ENCODE measurements around the gene NOC4L. TPM values are rescaled to one million over a fixed set of nuclear protein-coding genes. Genes with fewer than 3 reads are reported as not detected.
"Not testable (repeated sequence)": the region's sequence is repeated elsewhere in the genome, so short reads cannot be mapped to it uniquely, and the experiment has no call there.

NOC4L gene
- polyA plus RNA-seq, 12 donors, result 8.0 to 18.9 (median 9.9) TPM; not detected in 1

DNA sequence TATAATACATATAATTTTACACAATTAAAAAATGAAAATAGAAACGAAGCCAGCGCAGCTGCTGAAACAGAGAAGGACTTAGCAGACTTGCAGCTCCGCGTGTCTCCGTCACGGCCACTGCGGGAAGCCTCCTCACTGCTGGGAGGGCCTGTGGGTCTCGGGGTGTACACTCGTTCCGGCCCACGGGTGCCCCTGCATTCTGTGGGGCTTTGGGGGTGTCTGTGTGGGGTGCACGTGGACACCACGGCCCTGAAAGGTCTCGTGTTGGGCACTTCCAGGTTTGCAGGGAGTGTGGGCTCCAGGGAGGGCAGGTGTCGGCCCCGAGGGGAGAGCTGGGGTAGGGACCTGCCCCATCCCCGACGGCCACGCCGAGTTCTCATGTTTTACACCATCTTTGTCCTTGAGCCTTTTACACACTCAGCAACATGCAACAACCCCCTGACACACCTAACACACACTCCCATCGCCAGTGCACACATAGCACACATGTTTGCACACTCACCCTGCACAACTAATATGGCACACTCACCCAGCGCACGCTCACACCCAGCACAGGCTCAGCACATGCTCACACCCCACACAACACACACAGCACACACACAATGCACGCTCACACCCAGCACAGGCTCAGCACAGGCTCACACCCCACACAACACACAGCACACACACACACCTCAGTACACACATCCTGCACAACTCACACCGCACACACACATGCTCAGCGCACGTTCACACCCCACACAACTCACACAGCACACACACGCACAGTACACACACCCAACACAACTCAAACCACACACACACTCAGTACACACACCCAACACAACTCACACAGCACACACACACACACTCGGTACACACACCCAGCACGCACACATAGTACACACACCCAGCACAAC lies 36.6 kb downstream of the NOC4L start:
- DNase-seq, result no peak

DNA sequence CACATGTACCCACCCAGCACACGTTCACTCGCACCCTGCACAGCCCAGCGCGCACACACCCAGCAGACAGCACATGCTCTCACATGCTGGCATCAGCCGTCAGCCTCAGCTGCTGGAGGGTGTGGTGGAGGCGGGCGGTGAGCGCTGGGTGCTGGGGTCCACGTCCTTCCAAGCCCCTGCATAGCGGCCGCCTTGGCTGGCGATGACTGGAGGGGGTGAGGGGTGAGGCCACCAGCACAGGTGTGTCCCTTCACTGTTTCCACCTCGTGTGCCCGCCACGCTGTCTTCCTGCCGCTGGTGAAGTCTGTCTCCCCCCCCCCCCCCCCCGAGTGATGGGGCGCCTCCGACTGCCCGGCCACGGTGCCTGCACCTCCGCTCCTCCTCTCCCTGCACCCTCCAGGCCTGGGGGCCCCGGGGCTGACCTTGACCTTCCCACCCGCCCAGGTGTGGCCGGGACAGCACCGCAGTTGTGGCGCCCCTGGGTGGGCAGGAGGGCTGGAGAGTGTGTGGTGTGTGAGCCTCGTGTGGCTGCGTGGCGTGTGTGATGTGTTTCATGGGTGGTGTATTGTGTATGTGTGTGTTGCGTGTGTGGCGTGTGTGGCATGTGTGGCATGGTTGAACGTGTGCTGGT lies 37.4 kb downstream of the NOC4L start:
- no peak for DNase-seq

DNA sequence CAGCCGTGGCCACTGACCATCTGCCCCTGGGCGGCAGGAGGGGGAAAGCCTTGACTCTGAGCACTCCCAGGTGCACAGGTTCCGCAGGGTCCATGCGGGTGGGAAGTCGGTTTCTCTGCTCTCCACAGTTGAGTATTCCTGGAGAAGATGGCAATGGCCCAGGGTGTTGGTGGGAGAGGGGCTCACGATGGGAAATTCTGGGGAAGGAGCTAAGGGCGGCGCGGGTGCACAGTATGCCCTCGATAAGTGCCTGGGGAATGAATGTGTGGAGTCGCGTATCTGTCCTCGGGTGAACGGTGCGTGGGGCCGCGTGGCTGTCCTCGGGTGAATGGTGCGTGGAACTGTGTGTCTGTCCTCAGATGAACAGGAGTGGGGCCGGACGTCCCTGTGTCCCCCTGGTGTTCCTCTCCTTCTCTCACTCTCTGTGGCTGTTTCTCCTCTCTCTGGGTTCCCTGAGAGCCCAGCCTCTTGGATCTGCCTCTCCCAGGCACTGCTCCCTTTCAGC lies 38.0 kb downstream of the NOC4L start:
- DNase-seq, result no peak

DNA sequence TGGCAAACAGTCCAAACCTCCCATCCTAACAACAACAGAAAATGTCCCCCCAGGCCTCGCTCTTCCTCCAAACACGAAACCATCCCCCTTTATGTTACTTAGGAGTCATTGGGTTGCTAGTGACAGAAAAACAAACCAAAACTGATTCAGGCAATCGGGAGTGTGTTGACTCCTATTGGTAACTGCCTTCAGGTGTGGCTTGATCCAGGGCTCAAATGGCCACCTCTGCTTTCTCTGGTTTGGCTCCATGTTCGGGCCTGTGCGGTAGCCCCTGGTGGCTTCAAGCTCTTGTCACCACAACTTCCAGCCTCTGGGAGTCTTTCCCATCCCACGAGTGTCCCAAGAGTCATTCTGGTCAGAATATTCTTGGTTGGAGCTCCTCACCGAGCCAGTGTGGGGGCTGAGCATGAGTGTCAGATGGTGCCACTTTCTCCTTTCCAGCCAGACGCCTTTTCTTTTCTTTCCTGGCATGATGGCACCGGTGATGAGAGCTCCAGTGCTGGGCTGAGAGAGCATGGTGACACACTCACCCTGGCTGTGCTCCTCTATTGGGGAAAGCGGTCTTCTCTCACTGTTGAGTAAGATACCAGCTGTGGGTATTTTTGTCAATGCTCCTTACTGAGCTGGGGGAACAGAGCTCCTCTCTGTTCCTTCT lies 38.6 kb downstream of the NOC4L start:
- DNase-seq, result no peak

DNA sequence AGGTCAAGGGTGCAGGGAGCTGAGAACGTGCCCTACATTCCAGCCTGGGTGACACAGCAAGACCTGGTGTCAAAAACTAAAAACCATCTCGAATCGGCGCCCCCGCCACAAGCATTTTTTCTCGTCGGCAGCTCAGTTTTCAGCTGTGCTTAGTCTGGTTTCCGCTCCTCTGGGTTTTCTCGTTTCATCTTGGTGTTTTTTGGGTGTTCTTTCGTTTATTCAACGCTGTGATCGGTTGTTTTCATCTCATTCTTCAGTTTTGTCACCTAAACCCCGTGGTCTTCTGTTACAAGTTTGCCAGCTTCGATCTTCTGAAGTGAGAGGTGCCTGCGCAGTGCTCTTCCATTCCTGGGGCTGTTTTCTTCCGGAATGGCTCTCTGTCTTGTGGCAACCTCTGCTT lies 41.4 kb downstream of the NOC4L start:
- no peak for DNase-seq

DNA sequence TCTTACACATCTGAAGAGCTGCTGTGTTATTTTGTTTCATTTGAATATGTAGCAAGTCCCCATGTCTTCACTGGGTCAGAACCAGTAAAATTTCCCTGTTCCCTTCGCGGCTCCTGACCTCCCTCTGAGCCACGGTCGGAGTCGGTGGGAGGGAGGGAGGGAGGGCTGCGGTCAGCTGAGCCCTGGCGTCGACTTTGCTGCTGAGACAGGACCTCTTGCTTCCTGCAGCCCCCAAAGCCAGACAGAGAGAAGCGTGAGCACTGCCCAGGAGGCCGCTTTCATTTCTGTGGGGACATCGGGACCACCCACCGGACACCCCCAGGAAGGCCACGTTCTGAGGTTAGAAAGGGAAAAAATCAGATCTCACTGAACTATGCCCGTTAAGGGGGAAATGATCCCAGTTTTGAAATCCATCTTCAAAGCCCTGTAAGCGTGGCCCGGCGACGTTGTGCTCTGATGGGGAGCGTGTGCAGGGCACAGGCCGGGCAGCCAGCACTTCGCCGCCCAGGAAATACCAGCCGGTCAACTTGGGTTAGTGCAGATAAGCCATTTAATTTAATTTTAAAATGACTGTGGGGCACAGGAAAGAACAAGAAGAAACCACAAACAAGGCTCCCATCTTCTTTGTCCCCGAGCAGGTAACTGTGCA lies 42.1 kb downstream of the NOC4L start:
- no peak for DNase-seq

DNA sequence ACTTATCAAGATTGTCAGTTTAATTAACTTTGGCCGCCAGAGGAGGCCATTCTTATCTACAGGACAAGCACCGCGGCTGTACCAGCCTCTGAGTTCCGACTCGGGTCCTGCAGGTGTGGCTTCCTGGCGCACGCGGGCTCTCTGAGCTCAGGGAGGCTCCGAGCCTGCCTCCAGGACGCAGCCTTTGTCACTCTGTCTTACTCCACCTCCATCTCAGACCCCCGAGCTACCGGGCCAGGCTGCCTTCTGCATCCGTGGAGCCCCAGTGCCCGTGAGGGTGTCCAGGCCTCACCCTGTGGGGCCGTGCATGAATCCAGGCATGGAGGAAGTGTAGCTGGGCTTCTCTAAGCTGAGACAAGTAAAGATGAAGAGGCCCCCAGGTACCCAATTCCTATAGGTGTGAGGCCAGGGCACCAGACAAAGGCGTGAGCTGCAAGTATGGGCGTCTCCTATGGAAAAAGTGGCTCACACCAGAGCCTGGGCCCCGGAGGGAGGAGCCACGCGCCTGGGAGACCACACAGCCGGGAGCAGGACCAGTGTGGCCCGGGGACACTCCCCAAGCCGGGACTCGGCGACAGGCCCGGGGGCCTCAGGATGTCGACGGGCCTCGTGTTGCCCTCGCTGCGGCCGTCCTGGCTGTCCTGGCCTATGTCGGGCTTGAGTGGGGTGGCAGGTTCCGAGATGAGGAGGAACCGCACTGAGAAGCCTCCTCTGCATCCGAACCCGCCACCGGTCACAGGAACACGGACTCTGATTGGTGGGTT lies 42.8 kb downstream of the NOC4L start:
- DNase-seq, result no peak

DNA sequence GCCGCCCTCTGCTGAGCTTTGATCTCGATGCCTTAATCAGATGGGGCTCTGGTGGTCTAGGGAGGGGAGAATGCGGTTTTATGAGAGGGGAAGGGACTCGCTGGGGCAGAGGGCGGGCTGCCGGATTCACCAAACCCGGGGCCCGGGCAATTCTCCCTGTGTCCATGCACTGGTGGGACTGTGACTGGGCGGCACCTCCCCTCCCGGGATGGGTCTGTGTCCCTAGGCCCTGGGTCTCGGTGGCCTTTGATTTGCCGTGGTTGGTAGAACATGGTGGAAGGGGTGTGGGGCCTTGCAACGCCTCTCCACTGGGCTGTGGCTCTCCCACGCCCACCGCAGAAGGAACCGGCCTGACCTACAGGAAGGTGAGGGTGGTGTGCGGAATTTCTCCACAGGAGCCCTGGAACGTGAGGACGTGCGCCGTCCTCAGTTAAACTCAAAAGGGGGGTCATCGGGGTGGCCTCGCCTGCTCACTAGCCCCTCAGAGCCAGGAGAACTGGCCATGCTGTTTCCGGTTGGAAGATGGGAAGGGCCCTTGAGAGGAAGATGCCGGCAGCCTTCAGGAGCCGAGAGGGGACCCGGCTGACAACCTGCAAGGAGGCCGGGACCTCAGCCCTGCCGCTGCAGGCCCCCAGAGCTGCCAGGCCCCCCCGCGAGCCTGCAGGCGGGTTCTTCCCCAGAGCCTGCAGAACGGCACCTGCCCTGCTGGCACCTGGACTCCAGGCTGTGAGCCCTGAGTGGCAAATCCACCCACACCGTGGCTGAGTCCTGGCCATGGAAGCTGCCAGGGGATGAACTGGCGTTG lies 43.6 kb downstream of the NOC4L start:
- DNase-seq, result no peak

DNA sequence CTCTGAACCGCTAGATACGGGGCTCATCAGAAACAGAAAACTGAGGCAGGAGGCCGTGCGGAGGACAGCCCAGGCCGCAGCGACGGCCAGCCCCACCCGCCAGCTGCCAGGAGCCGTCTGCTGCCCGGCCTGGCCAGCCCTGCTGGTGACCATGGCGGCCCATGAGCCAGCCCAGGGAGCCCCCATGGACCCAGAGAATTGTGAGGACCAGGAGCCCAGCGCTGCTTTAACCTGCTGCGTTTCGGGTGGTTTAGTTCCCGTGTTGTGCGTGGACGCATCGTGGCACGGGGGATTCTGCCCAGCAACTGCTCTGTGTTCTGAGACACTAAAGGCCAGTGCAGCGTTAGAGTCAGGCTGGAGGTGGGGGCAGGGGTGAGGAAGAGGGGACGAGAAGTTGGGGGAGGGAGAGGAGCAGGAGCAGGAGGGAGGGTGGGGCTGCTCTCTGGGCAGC lies 44.2 kb downstream of the NOC4L start:
- no peak for DNase-seq

DNA sequence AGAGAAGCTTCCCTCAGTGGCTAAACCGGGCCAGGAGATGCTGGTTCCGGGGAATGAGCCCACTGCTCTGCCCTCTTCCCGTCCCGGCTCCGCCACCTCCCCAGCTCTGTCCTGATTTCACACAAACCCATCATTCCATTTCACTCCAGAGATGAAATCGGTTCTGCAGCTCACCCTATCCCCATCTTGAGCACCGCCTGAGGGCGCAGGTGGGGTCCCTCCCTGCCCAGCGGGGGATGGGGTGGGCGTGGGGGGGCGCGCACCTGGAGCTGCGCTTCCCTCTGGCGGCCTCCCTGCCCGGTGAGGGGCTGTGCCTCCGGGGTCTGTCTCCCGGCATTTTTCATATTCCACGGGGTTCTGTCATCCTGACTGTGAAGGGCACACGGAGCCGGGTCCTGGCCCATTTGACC lies 44.7 kb downstream of the NOC4L start:
- DNase-seq, result no peak

DNA sequence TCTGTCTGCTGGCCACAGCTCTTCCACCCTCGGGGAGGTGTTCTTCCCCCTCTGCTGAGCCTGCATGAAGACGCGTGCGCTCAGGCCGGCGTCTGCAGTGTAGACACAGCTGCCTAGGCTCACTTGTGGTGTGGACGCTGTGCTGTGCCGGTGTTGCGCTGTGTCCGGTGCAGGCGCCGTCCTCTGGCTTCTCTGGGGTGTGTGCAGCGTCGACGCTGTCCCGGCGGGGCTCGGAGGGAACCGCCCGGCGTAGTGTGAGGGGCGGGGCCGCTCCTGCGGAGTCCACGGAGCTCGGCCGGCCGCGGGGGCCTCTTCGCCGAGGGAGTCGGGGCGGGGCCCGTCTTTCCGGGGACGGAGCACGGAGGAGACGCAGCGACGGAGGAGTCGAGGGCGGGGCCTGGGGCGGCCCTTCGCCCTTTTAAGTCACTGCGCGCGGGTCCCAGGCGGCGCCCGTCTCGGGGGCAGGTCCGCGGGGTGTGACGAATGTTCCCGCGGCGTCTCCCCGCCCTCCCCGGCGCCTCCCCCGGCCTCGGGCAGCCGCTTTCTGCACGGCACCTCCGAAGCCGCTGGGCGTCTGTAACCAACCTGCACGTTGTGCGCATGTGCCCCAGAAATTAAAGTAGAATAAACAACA lies 45.2 kb downstream of the NOC4L start:
- peak; percentile 66 for DNase-seq

DNA sequence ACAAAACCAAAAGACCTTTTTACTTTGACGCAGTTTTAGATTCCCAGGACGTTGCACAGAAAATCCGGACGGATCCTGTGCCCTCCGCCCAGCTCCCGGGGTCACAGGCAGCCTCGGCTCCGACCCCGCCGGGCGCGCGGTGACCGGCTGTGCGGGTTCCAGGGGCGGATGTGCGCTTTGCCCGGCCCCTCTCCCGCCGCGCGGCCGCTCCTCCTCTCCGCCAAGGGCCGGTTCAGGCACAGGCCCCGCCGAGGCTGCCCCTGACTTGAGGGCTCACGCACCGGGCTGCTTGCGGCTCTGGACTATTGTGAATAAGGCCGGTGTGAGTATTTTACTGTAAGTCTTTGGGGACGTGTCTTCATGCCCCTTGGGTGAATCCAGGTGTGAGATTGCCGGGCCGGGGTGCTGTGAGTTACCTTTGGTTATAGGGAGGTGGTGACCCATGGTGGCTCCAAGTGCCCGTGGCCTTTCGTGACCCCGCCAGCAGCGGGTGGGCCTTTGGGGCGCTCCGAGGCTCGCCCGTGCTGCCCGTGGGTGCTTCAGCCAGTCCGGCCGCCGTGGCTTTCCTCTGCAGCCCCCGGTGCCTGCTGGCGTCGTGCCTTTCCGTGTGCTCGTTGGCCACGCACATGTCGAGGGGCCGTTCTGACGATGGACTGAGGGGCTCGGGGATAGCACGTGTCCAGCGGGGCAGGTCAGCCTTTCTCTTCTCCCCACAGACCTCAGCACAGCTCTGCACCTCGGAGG lies 45.9 kb downstream of the NOC4L start:
- no peak for DNase-seq

DNA sequence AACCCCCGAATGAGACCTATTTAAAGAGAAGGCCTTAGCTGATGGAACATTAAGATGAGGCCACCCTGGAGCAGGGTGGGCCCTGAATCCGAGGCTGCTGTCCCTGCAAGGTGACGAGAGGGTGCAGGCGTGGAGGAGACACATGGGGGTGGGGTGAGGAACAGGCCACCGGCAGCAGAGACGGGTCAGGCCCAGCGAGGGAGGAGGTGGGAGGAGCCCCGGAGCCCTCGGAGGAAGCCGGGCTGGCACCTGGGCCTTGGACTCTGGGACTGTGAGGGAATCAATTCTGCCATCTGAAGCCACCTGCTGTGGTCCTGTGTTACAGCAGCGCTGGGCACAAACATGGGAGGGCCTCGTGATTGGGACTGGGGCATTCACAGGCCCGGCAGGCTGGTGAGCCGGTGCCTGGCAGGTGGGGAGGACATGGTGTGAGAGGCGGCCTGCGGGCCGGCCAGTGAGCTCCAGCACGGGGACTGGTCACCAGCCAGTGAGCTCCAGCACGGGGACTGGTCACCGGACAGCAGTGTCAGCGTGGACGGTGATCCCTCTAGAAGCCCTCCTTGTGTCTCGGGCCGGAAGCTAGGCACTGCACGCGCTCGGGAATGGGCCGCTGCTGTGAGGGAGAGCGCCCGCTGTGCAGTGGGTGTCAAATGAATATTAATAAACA lies 46.7 kb downstream of the NOC4L start:
- DNase-seq, result no peak

DNA sequence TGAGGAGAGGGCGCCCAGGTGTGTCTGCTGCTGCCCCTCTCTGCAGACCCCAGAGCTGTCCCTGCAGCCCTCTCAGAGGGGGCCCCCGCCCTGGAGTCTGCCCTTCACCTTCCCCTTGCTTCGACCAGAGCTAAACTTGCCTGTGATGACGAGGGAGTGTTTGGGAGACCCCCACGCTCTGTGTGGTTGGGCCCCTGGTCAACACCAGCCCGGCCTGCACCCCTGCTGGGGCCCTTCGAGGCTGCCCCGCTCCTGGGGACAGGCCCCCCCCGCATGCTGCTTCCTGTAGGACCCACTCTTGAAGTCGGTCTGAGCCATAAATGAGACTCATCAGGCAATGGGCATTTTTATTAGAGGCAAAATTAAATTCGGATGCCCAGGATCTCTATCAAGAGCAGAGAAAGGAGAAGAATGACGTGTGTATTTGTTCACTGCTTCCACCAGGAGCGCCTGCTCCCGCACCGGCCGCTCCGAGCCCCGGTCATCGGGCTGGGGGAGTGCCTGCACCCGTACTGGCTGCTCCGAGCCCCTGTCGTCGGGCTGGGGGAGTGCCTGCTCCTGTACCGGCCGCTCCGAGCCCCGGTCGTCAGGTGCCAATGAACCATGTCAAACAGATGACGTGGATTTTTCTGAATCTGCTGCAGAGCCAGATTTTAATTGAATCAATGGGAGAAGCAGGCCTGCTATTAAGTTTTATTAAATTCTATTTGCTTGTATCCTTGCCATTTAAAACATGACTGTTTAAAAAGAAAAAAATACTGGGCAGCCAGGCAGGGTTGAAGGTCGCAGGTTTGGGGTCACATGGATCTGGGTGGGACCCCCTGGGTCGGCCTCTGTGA lies 47.7 kb downstream of the NOC4L start:
- no peak for DNase-seq

DNA sequence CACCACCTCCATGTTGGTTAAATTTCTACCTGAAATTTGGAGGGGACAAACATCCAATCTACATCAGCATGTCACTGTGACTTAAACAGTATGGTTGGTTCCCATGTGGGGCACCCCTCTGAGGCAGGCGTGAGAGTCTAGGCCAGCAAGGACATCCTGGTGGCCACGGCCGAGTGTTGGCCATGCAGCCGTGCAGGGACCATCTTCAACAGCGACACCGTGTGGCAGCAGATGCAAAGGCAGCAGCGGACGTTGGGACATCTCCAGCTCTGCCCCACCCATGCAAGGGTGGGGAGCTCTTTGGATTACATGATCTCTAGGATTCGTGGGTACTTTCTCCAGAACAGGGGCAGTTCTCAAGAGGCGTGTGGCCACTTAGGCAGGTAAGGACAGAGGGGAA lies 49.8 kb downstream of the NOC4L start:
- DNase-seq, result no peak

DNA sequence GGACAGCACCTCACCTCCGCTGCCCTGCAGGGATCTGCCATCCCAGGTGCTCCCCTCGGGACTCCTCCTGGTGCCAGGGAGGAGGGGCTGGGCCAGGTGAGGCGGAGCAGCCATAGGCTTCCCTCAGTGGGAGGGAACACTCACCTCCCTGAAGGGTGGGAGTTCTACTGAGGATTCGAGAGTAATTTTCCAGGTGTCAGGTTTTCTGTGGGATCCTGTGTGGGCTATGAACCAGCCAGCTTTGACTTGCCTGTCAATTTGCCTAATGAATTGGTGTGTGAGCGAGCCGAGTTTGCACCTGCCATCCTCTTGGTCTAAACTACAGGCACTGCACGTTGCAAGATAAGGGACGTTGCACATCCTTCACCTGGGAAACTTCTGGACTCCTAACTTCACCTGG lies 50.3 kb downstream of the NOC4L start:
- DNase-seq, result no peak

DNA sequence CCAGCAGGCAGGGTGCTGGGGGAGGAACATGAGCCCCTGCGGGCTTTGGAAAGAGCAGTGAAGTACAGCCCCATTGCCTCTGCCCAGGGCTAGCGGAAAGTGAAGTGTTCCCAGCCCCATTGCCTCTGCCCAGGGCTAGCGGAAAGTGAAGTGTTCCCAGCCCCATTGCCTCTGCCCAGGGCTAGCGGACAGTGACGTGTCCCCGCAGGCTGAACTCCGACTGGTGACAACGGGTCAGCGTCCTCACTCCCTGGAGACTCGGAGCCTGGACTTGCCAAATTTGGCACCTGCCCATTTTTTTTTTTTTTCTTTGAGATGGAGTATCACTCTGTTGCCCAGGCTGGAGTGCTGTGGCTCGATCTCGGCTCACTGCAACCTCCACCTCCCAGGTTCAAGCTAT lies 51.0 kb downstream of the NOC4L start:
- DNase-seq, result not testable (repeated sequence)
